ENCODE measurements around the gene BCDIN3D. TPM values are rescaled to one million over a fixed set of nuclear protein-coding genes. Genes with fewer than 3 reads are reported as not detected.

Gene BCDIN3D
- total RNA-seq, 1 donor from 2014 or later = 6.9 TPM

- DNase-seq (ENCODE audit: low spot score in 2 of 2) (no peak), FAIRE-seq (no peak)
Observed at GRCh38 chr12:49823951-49824350, 19.0 kb downstream of the BCDIN3D start.

- no peak for DNase-seq (ENCODE audit: low spot score in 2 of 2)
- no peak for FAIRE-seq
Observed at GRCh38 chr12:49823350-49823749, 19.6 kb downstream of the BCDIN3D start.

DNA sequence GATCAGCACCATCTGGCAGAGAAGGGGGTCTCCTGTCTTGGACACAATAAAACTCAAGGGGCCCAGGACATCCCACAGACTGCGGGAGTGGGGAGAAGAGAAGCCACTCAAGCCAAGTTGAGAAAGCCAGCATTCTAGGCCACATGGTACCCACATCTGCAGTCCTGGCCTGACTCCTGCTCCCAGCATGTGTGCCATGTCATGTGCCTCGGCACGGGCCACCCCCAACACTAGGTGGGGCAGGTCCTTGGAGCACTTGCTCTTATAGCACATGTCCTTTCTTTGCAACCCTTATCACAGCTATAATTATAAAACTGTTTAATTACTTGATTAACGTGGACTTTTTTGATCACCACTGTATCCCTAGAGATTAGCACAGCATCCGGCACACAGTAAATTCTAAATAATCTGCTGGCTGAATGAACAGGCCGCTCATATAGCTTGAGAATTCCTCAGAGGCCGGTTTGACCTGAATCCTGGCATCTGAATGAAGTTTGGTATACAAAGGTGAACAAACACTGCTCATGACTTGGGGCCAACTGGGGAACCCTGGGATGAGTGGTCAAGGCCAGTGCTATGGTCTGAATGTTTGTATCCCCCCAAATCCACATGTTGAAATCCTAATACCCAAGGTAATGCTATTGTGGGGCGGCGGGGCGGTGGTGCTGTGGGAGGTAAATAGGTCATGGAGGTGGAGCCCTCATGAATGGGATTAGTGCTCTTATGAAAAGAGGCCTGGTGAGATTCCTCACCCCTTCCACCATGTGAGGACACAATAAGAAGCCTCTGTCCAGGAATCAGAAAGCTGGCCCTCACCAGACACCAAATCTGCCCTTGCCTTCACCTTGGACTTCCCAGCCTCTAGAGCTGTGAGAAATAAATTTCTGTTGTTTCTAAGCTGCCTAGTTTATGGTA lies 21.3 kb downstream of the BCDIN3D start:
- no peak for FAIRE-seq
- no peak for DNase-seq (ENCODE audit: low spot score in 2 of 2)

- FAIRE-seq = no peak
- no peak for DNase-seq (ENCODE audit: low spot score in 2 of 2)
Observed at GRCh38 chr12:49819786-49820185, 23.1 kb downstream of the BCDIN3D start.

DNA sequence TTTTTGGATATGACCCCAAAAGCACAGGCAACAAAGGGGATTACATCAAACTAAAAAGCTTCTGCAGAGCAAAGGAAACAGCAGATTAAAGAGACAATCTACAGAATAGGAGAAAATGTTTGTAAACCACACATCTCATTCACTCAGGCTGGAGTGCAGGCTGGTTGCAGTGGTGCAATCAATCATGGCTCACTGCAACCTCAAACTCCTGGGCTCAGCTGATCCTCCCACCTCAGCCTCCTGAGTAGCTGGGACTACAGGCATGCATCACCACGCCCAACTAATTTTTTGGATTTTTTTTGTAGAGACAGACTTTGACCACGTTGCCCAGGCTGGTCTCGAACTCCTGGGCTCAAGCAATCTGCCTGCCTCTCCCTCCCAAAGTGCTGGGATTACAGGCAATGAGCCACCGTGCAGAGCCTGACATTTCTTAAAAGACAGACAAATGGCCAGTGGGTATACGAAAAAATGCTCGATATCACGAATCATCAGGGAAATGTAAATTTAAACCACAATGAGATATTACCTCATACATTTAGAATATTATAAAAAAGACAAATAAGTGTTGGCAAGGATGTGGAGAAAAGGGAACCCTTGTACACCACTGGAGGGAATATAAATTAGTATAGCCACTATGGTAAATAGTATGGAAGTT lies 24.5 kb downstream of the BCDIN3D start:
- no peak for DNase-seq (ENCODE audit: low spot score in 2 of 2)
- FAIRE-seq = no peak

DNA sequence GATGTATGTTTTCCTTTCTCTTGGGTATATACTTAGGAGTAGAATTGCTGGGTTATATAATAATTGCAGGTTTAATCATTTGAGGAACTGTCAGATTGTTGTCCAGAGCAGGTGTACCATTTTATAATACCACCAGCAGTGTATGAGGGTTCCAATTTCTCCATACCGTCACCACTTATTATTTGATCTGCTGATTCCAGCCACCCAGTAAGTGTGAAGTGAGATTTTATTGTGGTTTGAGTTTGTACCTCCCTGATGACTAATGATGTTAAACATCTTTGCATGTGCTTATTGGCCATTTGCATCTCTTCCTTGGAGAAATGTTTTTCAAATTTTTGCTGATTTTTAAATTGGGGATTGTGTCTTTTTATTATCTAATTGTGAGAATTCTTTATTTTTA lies 29.8 kb downstream of the BCDIN3D start:
- DNase-seq (ENCODE audit: low spot score in 2 of 2) = no peak
- FAIRE-seq = no peak

DNA sequence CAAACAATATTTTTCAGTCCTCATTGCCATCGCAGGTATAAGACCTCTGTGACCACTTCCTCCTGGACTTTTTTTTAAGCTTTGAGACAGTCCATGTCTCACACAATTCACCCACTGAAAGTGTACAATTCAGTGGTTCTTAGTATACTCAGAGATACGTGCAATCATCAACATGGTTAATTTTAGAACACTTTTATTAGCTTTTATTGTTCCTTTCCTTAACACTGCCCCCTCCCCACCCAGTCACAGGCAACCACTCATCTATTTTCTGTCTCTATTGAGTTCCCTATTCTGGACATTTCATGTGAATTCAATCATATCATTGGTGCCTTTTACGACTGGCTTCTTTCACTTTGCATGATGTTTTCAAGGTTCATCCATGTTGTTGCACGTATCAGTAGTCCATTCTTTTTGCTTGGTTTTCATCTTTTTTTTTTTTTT lies 30.9 kb downstream of the BCDIN3D start:
- DNase-seq (ENCODE audit: low spot score in 2 of 2) (no peak), FAIRE-seq (no peak)

- DNase-seq (ENCODE audit: low spot score in 2 of 2) = no peak
- no peak for FAIRE-seq
Observed at GRCh38 chr12:49811136-49811535, 31.8 kb downstream of the BCDIN3D start.

DNA sequence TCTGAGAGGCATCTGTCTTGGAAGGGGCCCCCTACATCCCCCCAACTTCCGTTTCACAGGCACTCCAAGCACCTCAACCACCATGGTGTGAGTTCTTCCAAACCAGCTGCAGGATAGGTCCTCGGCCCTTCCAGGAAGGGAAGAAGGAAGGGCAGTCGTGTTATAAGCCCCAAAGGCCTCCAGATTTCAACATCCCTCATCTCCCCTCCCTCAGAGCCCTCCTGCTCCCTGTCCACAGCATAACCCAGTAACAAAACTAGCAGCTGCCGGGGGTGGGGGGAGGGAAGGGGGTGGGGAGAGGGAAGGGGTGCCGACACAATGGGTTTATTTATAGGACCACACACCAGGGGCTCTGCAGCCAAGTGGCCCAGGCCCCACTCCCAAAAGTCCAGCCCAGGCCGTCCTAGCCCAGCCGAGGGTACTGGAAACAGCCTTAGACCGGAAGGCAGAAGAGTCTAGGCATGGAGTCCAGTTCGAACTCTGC lies 33.0 kb downstream of the BCDIN3D start:
- no peak for FAIRE-seq
- DNase-seq (ENCODE audit: low spot score in 2 of 2) = no peak

- DNase-seq (ENCODE audit: low spot score in 2 of 2) (no peak), FAIRE-seq (no peak)
Observed at GRCh38 chr12:49809381-49809905, 33.5 kb downstream of the BCDIN3D start.

- DNase-seq (ENCODE audit: low spot score in 2 of 2) (peak in 1 of 2 donors; percentile 74), FAIRE-seq (no peak)
Observed at GRCh38 chr12:49808686-49809380, 34.1 kb downstream of the BCDIN3D start.

DNA sequence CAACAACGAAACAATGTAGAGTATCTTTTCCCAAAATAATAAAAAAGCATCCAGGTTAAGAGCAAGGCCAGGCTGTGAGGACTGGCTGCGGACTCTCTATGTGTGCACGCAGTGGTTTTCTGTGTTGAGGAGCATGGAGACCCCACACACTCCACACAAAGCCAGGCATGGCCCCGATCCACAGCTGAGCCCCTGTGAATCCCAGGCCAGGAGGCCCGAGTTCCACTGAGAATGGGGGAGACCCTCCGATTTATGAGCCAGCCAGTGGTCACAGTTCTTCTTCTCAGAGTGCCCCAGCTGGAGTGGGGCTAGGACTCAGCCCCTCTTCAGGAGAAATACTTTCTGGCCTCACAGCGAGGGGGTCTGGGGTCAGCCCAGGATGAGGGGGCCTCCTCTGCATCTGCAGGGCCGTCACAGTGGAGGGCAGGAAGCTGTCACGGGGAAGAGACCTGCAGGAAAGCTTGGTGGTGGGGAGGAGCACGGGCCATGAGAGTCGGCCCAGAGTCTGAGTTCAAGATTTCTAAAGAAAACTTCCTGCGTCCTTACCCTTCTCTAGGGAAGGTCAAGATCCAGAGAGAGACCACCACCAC lies 34.8 kb downstream of the BCDIN3D start:
- FAIRE-seq (no peak), DNase-seq (ENCODE audit: low spot score in 2 of 2) (no peak)

DNA sequence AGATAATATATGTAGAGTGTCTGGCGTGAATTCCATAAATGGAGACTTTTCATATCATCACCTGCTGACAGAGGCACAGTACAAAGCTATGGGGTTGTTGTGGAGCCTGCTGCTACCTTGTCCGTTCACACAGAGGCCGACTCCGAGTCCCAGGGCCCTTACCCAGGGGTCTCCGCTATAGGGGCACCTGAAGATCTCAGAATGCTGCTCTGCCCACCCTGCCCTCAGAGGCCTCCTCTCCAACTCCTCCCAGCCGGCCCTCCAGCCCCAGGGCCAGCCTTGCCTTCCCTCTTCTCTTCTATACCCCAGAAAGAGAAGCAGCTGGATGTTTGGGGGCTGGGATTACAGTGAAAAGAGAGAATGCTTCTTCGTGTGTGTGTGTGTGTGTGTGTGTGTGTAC lies 36.0 kb downstream of the BCDIN3D start:
- FAIRE-seq = no peak

GRCh38 chr12:49806321-49806813 lies 36.5 kb downstream of the BCDIN3D start:
- FAIRE-seq (no peak), DNase-seq (ENCODE audit: low spot score in 2 of 2) (no peak)

More for the DNA sequence above, 36.0 kb downstream of the BCDIN3D start:
- no peak for DNase-seq (ENCODE audit: low spot score in 2 of 2)

DNA sequence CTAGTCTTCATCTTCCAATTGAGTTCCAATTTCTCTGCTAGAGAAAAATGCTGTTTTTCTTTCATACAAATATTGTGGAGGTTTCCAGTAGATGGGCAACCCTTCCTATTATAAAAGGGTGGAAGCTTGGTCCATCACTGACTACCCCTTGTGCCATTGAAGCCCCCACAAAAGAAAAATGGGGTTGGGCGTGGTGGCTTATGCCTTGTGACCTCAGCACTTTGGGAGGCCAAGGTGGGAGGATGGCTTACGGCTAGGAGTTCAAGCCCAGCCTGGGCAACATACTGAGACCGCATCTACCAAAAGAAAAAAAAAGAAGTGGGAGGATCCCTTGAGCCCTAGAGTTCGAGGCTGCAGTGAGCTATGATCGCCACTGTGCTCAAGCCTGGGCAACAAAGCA lies 37.5 kb downstream of the BCDIN3D start:
- DNase-seq (ENCODE audit: low spot score in 2 of 2) (no peak), FAIRE-seq (no peak)

DNA sequence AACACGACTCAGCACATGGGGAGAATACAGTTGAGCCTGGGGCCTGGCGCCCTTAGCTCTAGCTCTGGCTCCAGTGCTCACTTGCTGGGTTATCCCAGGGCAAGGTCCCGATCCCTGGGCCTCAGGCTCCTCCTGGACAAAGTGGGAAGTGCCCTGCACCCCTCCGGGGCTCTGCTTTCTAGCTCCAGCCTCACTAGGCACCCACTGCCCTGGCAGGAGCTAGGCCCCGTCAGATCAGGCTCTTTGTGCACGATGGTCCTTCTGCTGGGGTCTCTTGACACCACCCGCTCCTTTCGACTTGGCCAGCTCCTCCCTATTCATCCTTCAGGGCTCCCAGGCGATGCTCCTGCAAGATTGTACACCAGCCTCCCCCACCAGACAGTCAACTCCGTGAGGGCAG lies 38.1 kb downstream of the BCDIN3D start:
- FAIRE-seq (no peak), DNase-seq (ENCODE audit: low spot score in 2 of 2) (no peak)

- DNase-seq (ENCODE audit: low spot score in 2 of 2) = no peak
- no peak for FAIRE-seq
Observed at GRCh38 chr12:49803693-49804450, 39.0 kb downstream of the BCDIN3D start.

GRCh38 chr12:49801141-49802063 lies 41.5 kb downstream of the BCDIN3D start:
- FAIRE-seq (no peak), DNase-seq (ENCODE audit: low spot score in 2 of 2) (no peak)

All from frontal cortex (tissue), 4 donors.